ENCODE measurements around the gene KRT74. TPM values are rescaled to one million over a fixed set of nuclear protein-coding genes. Genes with fewer than 3 reads are reported as not detected.

KRT74 gene
- total RNA-seq, 1 experiment from 2014 or later = not detected

- no peak for TF ChIP-seq EZH2 (IDR thresholded peaks at IDR 0.05; ENCODE audit: low read length, unreplicated experiment)
- TF ChIP-seq EZH2phosphoT487 (IDR thresholded peaks at IDR 0.05; ENCODE audit: borderline replicate concordance, low read length) = no peak
- TF ChIP-seq CTCF (conservative IDR thresholded peaks at IDR 0.05; ENCODE audit: low read depth, low read length) = no peak
- Histone ChIP-seq H3K4me3 (ENCODE audit: low read length) (no peak within 1 kb of the TSS), H3K9me3 (ENCODE audit: low read length) (no peaks in the 10 kb centered on the region), H3K4me1 (ENCODE audit: insufficient read depth, low read length) (peaks cover 27% of the 10 kb centered on the region), H3K4me2 (ENCODE audit: low read length) (peak within 1 kb of the TSS; percentile 42; the same call in 1 of the 2 replicates), H2AFZ (ENCODE audit: low read length) (no peak within 1 kb of the TSS), H3K27ac (ENCODE audit: low read length) (no peak within 1 kb of the TSS), H3K27me3 (ENCODE audit: low read length) (no peaks in the 10 kb centered on the region), H3K9me2 (replicated peaks; ENCODE audit: low read length) (no peaks in the 10 kb centered on the region), H3K9ac (ENCODE audit: low read length) (no peak within 1 kb of the TSS), H3K36me3 (ENCODE audit: low read depth, low read length) (no peaks in the 10 kb centered on the region), H3K79me2 (ENCODE audit: low read length) (no peaks in the 10 kb centered on the region), H4K20me1 (ENCODE audit: low read length) (no peaks in the 10 kb centered on the region), H3F3A (ENCODE audit: low read length, unreplicated experiment) (no peaks in the 10 kb centered on the region)
- ChIA-PET CTCF (no interaction called here), POLR2A (ENCODE audit: unreplicated experiment) (no interaction called here)
- BruUV-seq (replicated peaks) = no TSS peak
- no peak for ATAC-seq
- no peak for DNase-seq
- intact Hi-C loops (cut with micrococcal nuclease) = no loop called here
These were observed 53.6 kb downstream of the KRT74 start, which contains the start of gene KRT5 for GRCh38 chr12:52519826-52520662. KRT5 (minus strand) TSS chr12:52520394; CDS start chr12:52520296, 98 bp downstream.

GRCh38 chr12:52519387-52519703 lies 54.3 kb downstream of the KRT74 start:
- DNase-seq (no peak), ATAC-seq (no peak)
- Histone ChIP-seq H3K9me2 (replicated peaks; ENCODE audit: low read length) (no peaks in the 10 kb centered on the region), H3K79me2 (ENCODE audit: low read length) (no peaks in the 10 kb centered on the region), H3K9ac (ENCODE audit: low read length) (no peak overlapping the region), H3K4me2 (ENCODE audit: low read length) (no peak overlapping the region), H3K27me3 (ENCODE audit: low read length) (no peaks in the 10 kb centered on the region), H3K4me3 (ENCODE audit: low read length) (no peak overlapping the region), H3K4me1 (ENCODE audit: insufficient read depth, low read length) (peaks cover 27% of the 10 kb centered on the region), H3K27ac (ENCODE audit: low read length) (no peak overlapping the region), H2AFZ (ENCODE audit: low read length) (no peak overlapping the region), H3F3A (ENCODE audit: low read length, unreplicated experiment) (no peaks in the 10 kb centered on the region), H3K36me3 (ENCODE audit: low read depth, low read length) (no peaks in the 10 kb centered on the region), H4K20me1 (ENCODE audit: low read length) (no peaks in the 10 kb centered on the region), H3K9me3 (ENCODE audit: low read length) (no peaks in the 10 kb centered on the region)
- TF ChIP-seq EZH2phosphoT487 (IDR thresholded peaks at IDR 0.05; ENCODE audit: borderline replicate concordance, low read length) (no peak), EZH2 (IDR thresholded peaks at IDR 0.05; ENCODE audit: low read length, unreplicated experiment) (no peak), CTCF (conservative IDR thresholded peaks at IDR 0.05; ENCODE audit: low read depth, low read length) (no peak)
- no TSS peak for BruUV-seq (replicated peaks)
- ChIA-PET POLR2A (ENCODE audit: unreplicated experiment) (no interaction called here), CTCF (no interaction called here)
- intact Hi-C loops (cut with micrococcal nuclease) = no loop called here

Measured in PC-3 (cell line).